HG03064 (cell line): Measurements from ENCODE around the gene SNCB.

ENCODE experiments used
- ATAC-seq: cut with Tn5 transposase; IDR thresholded peaks from one replicate; pipeline ENCODE4 v1.9.1; 2021; ENCODE audit warnings: low read depth; ENCODE audit not compliant: unreplicated experiment

The SNCB gene

GRCh38 chr5:176661676-176662075 is 31.3 kb upstream of the SNCB start:
- no peak for ATAC-seq

GRCh38 chr5:176660860-176661641 is 30.7 kb upstream of the SNCB start:
- ATAC-seq, result no peak

- no peak for ATAC-seq
Measured at GRCh38 chr5:176660530-176660859, 30.2 kb upstream of the SNCB start.

GRCh38 chr5:176659860-176660461 is 29.6 kb upstream of the SNCB start:
- no peak for ATAC-seq

GRCh38 chr5:176659512-176659839 is 29.1 kb upstream of the SNCB start:
- ATAC-seq, result no peak

- no peak for ATAC-seq
Measured at GRCh38 chr5:176658817-176659511, 28.6 kb upstream of the SNCB start.

GRCh38 chr5:176658007-176658599 is 27.8 kb upstream of the SNCB start:
- no peak for ATAC-seq

GRCh38 chr5:176656467-176656990 is 26.2 kb upstream of the SNCB start:
- ATAC-seq, result no peak

- ATAC-seq, result no peak
Measured at GRCh38 chr5:176654856-176655255, 24.5 kb upstream of the SNCB start.

- no peak for ATAC-seq
Measured at GRCh38 chr5:176653401-176654385, 23.4 kb upstream of the SNCB start.

- ATAC-seq, result no peak
Measured at GRCh38 chr5:176652136-176652535, 21.8 kb upstream of the SNCB start.

- no peak for ATAC-seq
Measured at GRCh38 chr5:176651472-176651980, 21.2 kb upstream of the SNCB start.

- no peak for ATAC-seq
Measured at GRCh38 chr5:176650354-176650884, 20.1 kb upstream of the SNCB start.

GRCh38 chr5:176648474-176649194 is 18.3 kb upstream of the SNCB start:
- ATAC-seq, result no peak

- no peak for ATAC-seq
Measured at GRCh38 chr5:176647843-176648473, 17.6 kb upstream of the SNCB start.

GRCh38 chr5:176647030-176647842 is 16.9 kb upstream of the SNCB start, which contains the start of gene TSPAN17:
TSPAN17 (plus strand) TSS chr5:176647484; CDS start chr5:176647616, 132 bp downstream.
- peak; percentile 94 for ATAC-seq

GRCh38 chr5:176646707-176647029 is 16.3 kb upstream of the SNCB start:
- peak; percentile 6 for ATAC-seq
